ENCODE results near the gene TP63. TPM values are rescaled to one million over a fixed set of nuclear protein-coding genes. Genes with fewer than 3 reads are reported as not detected.

The TP63 gene
- polyA plus RNA-seq, 3 donors, result not detected

DNA sequence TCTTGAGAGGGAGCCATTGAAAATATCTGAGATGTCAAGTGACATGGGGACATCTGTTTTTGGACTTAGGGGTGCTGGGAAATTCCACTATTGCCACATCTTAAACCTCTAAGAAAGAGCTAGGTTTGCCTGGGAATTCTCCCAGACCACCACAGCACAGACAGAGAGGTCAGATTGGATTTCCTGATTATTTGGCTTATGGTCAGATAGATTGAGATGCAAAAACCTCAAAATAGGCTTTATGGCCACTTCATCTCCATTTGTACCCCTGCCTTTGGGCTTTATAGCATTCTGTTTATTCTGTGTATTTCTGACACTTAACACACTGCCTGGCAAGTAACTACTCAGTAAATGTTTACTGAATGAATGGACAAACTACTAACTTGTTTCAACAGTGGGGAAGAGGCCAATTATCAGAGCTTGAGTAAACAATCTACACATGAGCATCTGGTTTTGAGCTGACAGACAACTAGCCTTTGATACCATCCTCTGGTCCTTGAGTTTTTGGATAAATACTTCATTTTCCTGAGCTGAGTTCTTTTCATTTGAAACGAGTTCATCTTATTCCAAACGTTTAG is 81.8 kb downstream of the TP63 start:
- Mint-ChIP-seq H3K4me3 (no peak overlapping the region), H3K27me3 (ENCODE audit: low read depth in 3 of 3) (peaks cover 0 to 2% (median 0%) of the 10 kb centered on the region in 3 donors), H3K36me3 (no peaks in the 10 kb centered on the region), H3K27ac (no peak overlapping the region), H3K4me1 (no peaks in the 10 kb centered on the region), H3K9me3 (peaks cover 0 to 2% (median 0%) of the 10 kb centered on the region in 7 donors)
- H3K4me2 ChIP-seq (replicated peaks; ENCODE audit: extremely low read depth, low read length, poor library complexity, severe bottlenecking), result no peak overlapping the region
- TF ChIP-seq, protein P1, sequence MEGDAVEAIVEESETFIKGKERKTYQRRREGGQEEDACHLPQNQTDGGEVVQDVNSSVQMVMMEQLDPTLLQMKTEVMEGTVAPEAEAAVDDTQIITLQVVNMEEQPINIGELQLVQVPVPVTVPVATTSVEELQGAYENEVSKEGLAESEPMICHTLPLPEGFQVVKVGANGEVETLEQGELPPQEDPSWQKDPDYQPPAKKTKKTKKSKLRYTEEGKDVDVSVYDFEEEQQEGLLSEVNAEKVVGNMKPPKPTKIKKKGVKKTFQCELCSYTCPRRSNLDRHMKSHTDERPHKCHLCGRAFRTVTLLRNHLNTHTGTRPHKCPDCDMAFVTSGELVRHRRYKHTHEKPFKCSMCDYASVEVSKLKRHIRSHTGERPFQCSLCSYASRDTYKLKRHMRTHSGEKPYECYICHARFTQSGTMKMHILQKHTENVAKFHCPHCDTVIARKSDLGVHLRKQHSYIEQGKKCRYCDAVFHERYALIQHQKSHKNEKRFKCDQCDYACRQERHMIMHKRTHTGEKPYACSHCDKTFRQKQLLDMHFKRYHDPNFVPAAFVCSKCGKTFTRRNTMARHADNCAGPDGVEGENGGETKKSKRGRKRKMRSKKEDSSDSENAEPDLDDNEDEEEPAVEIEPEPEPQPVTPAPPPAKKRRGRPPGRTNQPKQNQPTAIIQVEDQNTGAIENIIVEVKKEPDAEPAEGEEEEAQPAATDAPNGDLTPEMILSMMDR (IDR thresholded peaks at IDR 0.05), result no peak
- H3K79me2 ChIP-seq (ENCODE audit: insufficient read depth, low read length), result no peaks in the 10 kb centered on the region
- H2AFZ ChIP-seq (ENCODE audit: insufficient read depth, low read depth, low read length, poor library complexity, severe bottlenecking), result no peak overlapping the region
- no peak overlapping the region for H3K4me3 ChIP-seq (replicated peaks in 1 of 3; ENCODE audit: low read depth in 2 of 3, low read length in 3 of 3)
- H3K9me3 ChIP-seq (replicated peaks in 1 of 2; ENCODE audit: control insufficient read depth in 1 of 2, insufficient read depth in 1 of 2, low read length in 2 of 2), result no peaks in the 10 kb centered on the region
- intact Hi-C loops (cut with micrococcal nuclease), result no loop called here
- no peak overlapping the region for H3K9ac ChIP-seq (ENCODE audit: insufficient read depth, low read length, poor library complexity, severe bottlenecking)
- no peaks in the 10 kb centered on the region for H3K27me3 ChIP-seq (ENCODE audit: control insufficient read depth in 2 of 2, insufficient read depth in 2 of 2, low read length in 2 of 2)
- H3K36me3 ChIP-seq (replicated peaks in 1 of 2; ENCODE audit: control insufficient read depth in 1 of 2, insufficient read depth in 2 of 2, low read length in 2 of 2), result no peaks in the 10 kb centered on the region
- H4K20me1 ChIP-seq (ENCODE audit: insufficient read depth, low read length), result no peaks in the 10 kb centered on the region
- no CpG with 5 or more reads among the region's 2 CpGs for WGBS (ENCODE audit: insufficient coverage)
- no peak for DNase-seq
- no peak overlapping the region for H3K27ac ChIP-seq (ENCODE audit: low read depth in 1 of 2, low read length in 2 of 2)
- H3K4me1 ChIP-seq (ENCODE audit: control insufficient read depth in 1 of 2, insufficient read depth in 2 of 2, low read length in 2 of 2), result no peaks in the 10 kb centered on the region

DNA sequence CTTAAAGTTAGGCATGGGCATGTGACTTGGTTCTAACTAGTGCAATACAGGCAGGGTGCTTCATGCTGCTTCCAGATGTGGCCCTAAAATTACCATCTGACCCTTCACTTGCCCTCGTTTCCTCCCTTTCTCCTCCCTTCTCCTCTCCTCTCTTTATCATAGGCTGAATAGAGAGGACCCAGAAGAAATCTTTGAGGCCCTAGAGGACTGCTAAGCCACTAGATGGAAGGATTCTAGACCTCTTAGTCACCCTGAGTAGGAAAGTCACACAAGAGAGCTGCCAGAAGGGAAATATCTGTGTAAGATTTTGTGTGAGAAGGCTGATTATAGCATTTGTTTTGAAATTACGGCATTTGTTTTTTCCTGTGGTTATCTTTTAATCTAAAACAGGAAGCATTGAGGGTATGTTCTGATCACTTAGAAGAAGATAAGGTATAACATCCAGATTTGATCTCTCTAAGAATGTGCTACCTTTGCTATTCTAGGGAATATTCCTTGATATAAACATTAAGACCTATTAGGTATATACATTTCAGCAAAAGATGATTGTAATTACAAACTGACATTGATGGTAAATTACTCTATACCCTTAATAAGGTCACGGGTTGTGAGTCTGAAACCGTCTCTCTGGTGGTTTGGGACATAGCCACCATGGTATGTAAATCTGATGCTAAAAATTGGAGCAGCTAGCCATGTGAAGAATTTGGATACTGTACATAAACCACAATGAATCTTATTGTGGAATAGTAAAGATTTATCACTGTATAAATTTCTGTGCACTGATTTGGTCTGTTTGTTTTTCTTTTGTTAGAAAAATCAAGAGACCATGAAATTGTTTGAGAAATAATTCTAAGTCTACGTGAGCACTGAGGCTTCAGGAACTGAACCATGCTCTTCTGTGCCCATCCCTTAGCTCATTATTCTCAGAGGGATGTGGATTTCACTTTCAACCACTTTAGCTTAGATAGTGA is 84.1 kb downstream of the TP63 start:
- H3K9me3 Mint-ChIP-seq, result peaks cover 0 to 2% (median 0%) of the 10 kb centered on the region in 7 donors
- H3K27ac Mint-ChIP-seq, result no peak overlapping the region
- no peak for DNase-seq
- H3K36me3 ChIP-seq (replicated peaks in 1 of 2; ENCODE audit: control insufficient read depth in 1 of 2, insufficient read depth in 2 of 2, low read length in 2 of 2), result no peaks in the 10 kb centered on the region
- no peaks in the 10 kb centered on the region for H3K36me3 Mint-ChIP-seq
- intact Hi-C loops (cut with micrococcal nuclease), result no loop called here
- no peak overlapping the region for H3K4me3 Mint-ChIP-seq
- H3K9ac ChIP-seq (ENCODE audit: insufficient read depth, low read length, poor library complexity, severe bottlenecking), result no peak overlapping the region
- no CpG with 5 or more reads among the region's 5 CpGs for WGBS (ENCODE audit: insufficient coverage)
- H3K9me3 ChIP-seq (replicated peaks in 1 of 2; ENCODE audit: control insufficient read depth in 1 of 2, insufficient read depth in 1 of 2, low read length in 2 of 2), result no peaks in the 10 kb centered on the region
- H3K4me1 Mint-ChIP-seq, result no peaks in the 10 kb centered on the region
- H3K79me2 ChIP-seq (ENCODE audit: insufficient read depth, low read length), result no peaks in the 10 kb centered on the region
- H3K4me3 ChIP-seq (replicated peaks in 1 of 3; ENCODE audit: low read depth in 2 of 3, low read length in 3 of 3), result no peak overlapping the region
- H3K4me1 ChIP-seq (ENCODE audit: control insufficient read depth in 1 of 2, insufficient read depth in 2 of 2, low read length in 2 of 2), result peaks cover 0 to 4% of the 10 kb centered on the region in 2 donors
- TF ChIP-seq, protein P1 (IDR thresholded peaks at IDR 0.05), result no peak
- no peaks in the 10 kb centered on the region for H4K20me1 ChIP-seq (ENCODE audit: insufficient read depth, low read length)
- peaks cover 0 to 2% (median 0%) of the 10 kb centered on the region in 3 donors for H3K27me3 Mint-ChIP-seq (ENCODE audit: low read depth in 3 of 3)
- no peaks in the 10 kb centered on the region for H3K27me3 ChIP-seq (ENCODE audit: control insufficient read depth in 2 of 2, insufficient read depth in 2 of 2, low read length in 2 of 2)
- H3K27ac ChIP-seq (ENCODE audit: low read depth in 1 of 2, low read length in 2 of 2), result no peak overlapping the region
- H3K4me2 ChIP-seq (replicated peaks; ENCODE audit: extremely low read depth, low read length, poor library complexity, severe bottlenecking), result no peak overlapping the region
- H2AFZ ChIP-seq (ENCODE audit: insufficient read depth, low read depth, low read length, poor library complexity, severe bottlenecking), result no peak overlapping the region

All from CD14-positive monocyte (primary cell).